OCI-LY1 (cell line): ENCODE measurements around the gene FAM9C.
"Not testable (repeated sequence)": the region's sequence is repeated elsewhere in the genome, so short reads cannot be mapped to it uniquely, and the experiment has no call there.

Source experiments
- H2AFZ ChIP-seq: fragments of 200-600 bp; sonication (generic), shearing (Covaris generic); 2 replicates; pipeline ENCODE4 v1.6.0; 2014; ENCODE audit warnings: antibody characterized with exemption, mild to moderate bottlenecking, low read length
- H3F3A ChIP-seq: fragments of 200-600 bp; sonication (generic), shearing (Covaris generic); 2 replicates; pipeline ENCODE4 v1.6.0; 2014; ENCODE audit warnings: mild to moderate bottlenecking, antibody characterized with exemption, low read length, moderate library complexity; ENCODE audit not compliant: insufficient read depth
- H3K27ac ChIP-seq: fragments of 200-600 bp; sonication (generic); 2 replicates; pipeline ENCODE4 v1.5.1; 2014; ENCODE audit warnings: low read length, mixed run types, mild to moderate bottlenecking, low read depth; ENCODE audit not compliant: poor library complexity, severe bottlenecking
- H3K27me3 ChIP-seq: fragments of 200-600 bp; sonication (generic); 2 replicates; pipeline ENCODE4 v1.6.0; 2014; ENCODE audit warnings: antibody characterized with exemption, mild to moderate bottlenecking, low read length, moderate library complexity; ENCODE audit not compliant: insufficient read depth
- H3K36me3 ChIP-seq: fragments of 200-600 bp; sonication (generic); 2 replicates; pipeline ENCODE4 v1.6.1; 2014; ENCODE audit warnings: mild to moderate bottlenecking, antibody characterized with exemption, low read length, moderate library complexity, mixed read lengths; ENCODE audit not compliant: insufficient read depth
- H3K4me1 ChIP-seq: fragments of 200-600 bp; sonication (generic); 2 replicates; pipeline ENCODE4 v1.5.1; 2014; ENCODE audit warnings: mild to moderate bottlenecking, low read length, moderate library complexity; ENCODE audit not compliant: insufficient read depth, severe bottlenecking
- H3K4me2 ChIP-seq: fragments of 200-600 bp; sonication (generic), shearing (Covaris generic); 2 replicates; pipeline ENCODE4 v1.6.1; 2014; ENCODE audit warnings: low read length
- H3K4me3 ChIP-seq: fragments of 200-600 bp; sonication (generic); 2 replicates; pipeline ENCODE4 v1.5.1; 2014; ENCODE audit warnings: low read length, low read depth, mild to moderate bottlenecking, mixed read lengths; ENCODE audit not compliant: poor library complexity, severe bottlenecking
- H3K79me2 ChIP-seq: fragments of 200-600 bp; shearing (Covaris generic); 2 replicates; pipeline ENCODE4 v1.6.1; 2016; ENCODE audit warnings: mixed run types, low read length, mixed read lengths; ENCODE audit not compliant: insufficient read depth
- H3K9ac ChIP-seq: fragments of 200-600 bp; sonication (generic), shearing (Covaris generic); 2 replicates; pipeline ENCODE4 v1.6.1; 2014; ENCODE audit warnings: mild to moderate bottlenecking, low read length, mixed read lengths
- H3K9me2 ChIP-seq: fragments of 200-600 bp; sonication (generic), shearing (Covaris generic); 2 replicates; pipeline ENCODE4 v1.6.1; 2014; ENCODE audit warnings: low read depth, mild to moderate bottlenecking, low read length, mixed read lengths
- H3K9me3 ChIP-seq: fragments of 200-600 bp; shearing (Covaris generic); 2 replicates; pipeline ENCODE4 v1.6.1; 2014; ENCODE audit warnings: low read length, mixed read lengths
- H4K20me1 ChIP-seq: fragments of 200-600 bp; sonication (generic), shearing (Covaris generic); 2 replicates; pipeline ENCODE4 v1.6.0; 2016; ENCODE audit warnings: mild to moderate bottlenecking, low read length; ENCODE audit not compliant: insufficient read depth
- CTCF ChIP-seq: fragments of 200-600 bp; sonication (generic), shearing (Covaris generic); IDR thresholded peaks from 2 replicates; pipeline ENCODE4 v1.5.1; 2017; ENCODE audit warnings: mild to moderate bottlenecking, antibody characterized with exemption, low read length, moderate library complexity, mixed read lengths
- EZH2 ChIP-seq: fragments of 200-600 bp; sonication (generic), shearing (Covaris generic); IDR thresholded peaks from 2 replicates; pipeline ENCODE4 v1.8.0; 2017; ENCODE audit warnings: borderline replicate concordance, mixed run types, mild to moderate bottlenecking, antibody characterized with exemption, low read length, moderate library complexity, mixed read lengths

Gene FAM9C

GRCh38 chrX:13061215-13061708, 16.8 kb upstream of the FAM9C start:
- not testable (repeated sequence) for H4K20me1 ChIP-seq, H3K4me2 ChIP-seq, H3K27ac ChIP-seq, H3F3A ChIP-seq, H3K4me1 ChIP-seq, H3K9me2 ChIP-seq, H3K9ac ChIP-seq, H3K27me3 ChIP-seq, H2AFZ ChIP-seq, H3K36me3 ChIP-seq, H3K79me2 ChIP-seq, H3K9me3 ChIP-seq, H3K4me3 ChIP-seq

GRCh38 chrX:13059637-13060499, 15.4 kb upstream of the FAM9C start:
- Histone ChIP-seq H3K4me3 (no peak overlapping the region), H3K36me3 (no peaks in the 10 kb centered on the region; the same call in 1 of the 2 replicates), H3K9me3 (no peaks in the 10 kb centered on the region), H3K9me2 (no peaks in the 10 kb centered on the region), H4K20me1 (no peaks in the 10 kb centered on the region), H2AFZ (no peak overlapping the region), H3K27me3 (no peaks in the 10 kb centered on the region), H3K4me2 (no peak overlapping the region), H3K27ac (no peak overlapping the region), H3K9ac (no peak overlapping the region), H3K79me2 (no peaks in the 10 kb centered on the region), H3K4me1 (no peaks in the 10 kb centered on the region), H3F3A (no peaks in the 10 kb centered on the region)
- TF ChIP-seq CTCF: no peak

GRCh38 chrX:13055486-13055885, 11.1 kb upstream of the FAM9C start:
- Histone ChIP-seq H4K20me1 (no peaks in the 10 kb centered on the region), H3K27ac (no peak overlapping the region)

More at GRCh38 chrX:13055486-13055885, 11.1 kb upstream of the FAM9C start:
- Histone ChIP-seq H3K9me3 (no peaks in the 10 kb centered on the region), H3K4me2 (no peak overlapping the region), H3K9me2 (no peaks in the 10 kb centered on the region), H2AFZ (no peak overlapping the region), H3K36me3 (no peaks in the 10 kb centered on the region; the same call in 1 of the 2 replicates), H3F3A (no peaks in the 10 kb centered on the region), H3K9ac (no peak overlapping the region), H3K27me3 (no peaks in the 10 kb centered on the region), H3K4me3 (no peak overlapping the region), H3K4me1 (peaks cover 14% of the 10 kb centered on the region), H3K79me2 (no peaks in the 10 kb centered on the region)
- TF ChIP-seq CTCF (no peak), EZH2 (no peak)
